GM19099 (cell line): ENCODE results near the gene VAMP7.

Experiments used
- POLR2A ChIP-seq: IDR thresholded peaks from 3 replicates; pipeline ENCODE4 v1.6.1; 2011; ENCODE audit warnings: low read depth; ENCODE audit not compliant: insufficient read length; ENCODE audit errors: extremely low read depth

Gene VAMP7

GRCh38 chrX:155967653-155968325 lies 86.6 kb downstream of the VAMP7 start:
- TF ChIP-seq POLR2A = no peak

- TF ChIP-seq POLR2A = no peak
These were observed 87.1 kb downstream of the VAMP7 start for GRCh38 chrX:155968326-155968661.

- TF ChIP-seq POLR2A = no peak
These were observed 87.6 kb downstream of the VAMP7 start for GRCh38 chrX:155968791-155969190.

- TF ChIP-seq POLR2A = no peak
These were observed 102.2 kb downstream of the VAMP7 start for GRCh38 chrX:155983326-155983725.

- no peak for TF ChIP-seq POLR2A
These were observed 104.1 kb downstream of the VAMP7 start for GRCh38 chrX:155985208-155985607.

GRCh38 chrX:155988859-155989258 lies 107.7 kb downstream of the VAMP7 start:
- TF ChIP-seq POLR2A = no peak
